Transverse colon (tissue), 4 donors: ENCODE measurements around the gene CCDC47. TPM values are rescaled to one million over a fixed set of nuclear protein-coding genes. Genes with fewer than 3 reads are reported as not detected.

Source experiments
- DNase-seq: peaks from one replicate; pipeline ENCODE4 v3.0.0-alpha.2; 2019
- H3K27ac ChIP-seq, 4 donors: fragments of 200-600 bp; sonication (generic); 2 replicates each; pipeline ENCODE4 v1.5.1; 2016 to 2018; ENCODE audit warnings: inconsistent platforms in 4 of 4
- H3K27me3 ChIP-seq: fragments of 200-600 bp; sonication (generic); 2 replicates; pipeline ENCODE4 v1.5.1; 2017; ENCODE audit warnings: inconsistent platforms
- H3K36me3 ChIP-seq, 4 donors: fragments of 200-600 bp; sonication (generic); 2 replicates each; pipeline ENCODE4 v1.5.1; 2017 to 2019; ENCODE audit warnings: inconsistent platforms in 4 of 4
- H3K4me1 ChIP-seq, 4 donors: fragments of 200-600 bp; sonication (generic); 2 replicates each; pipeline ENCODE4 v1.5.1; 2017 to 2020; ENCODE audit warnings: inconsistent platforms in 4 of 4
- H3K4me3 ChIP-seq, 4 donors: fragments of 200-600 bp; sonication (generic); 1 replicate in 1 of 4; 2 replicates in 3 of 4; pipeline versions ENCODE4 v1.5.1 to v1.6.1; 2017 to 2019; ENCODE audit warnings: inconsistent platforms in 4 of 4
- H3K9me3 ChIP-seq, 2 donors: fragments of 200-600 bp; sonication (generic); 2 replicates each; pipeline ENCODE4 v1.5.1; 2017 to 2019; ENCODE audit warnings: inconsistent platforms in 2 of 2
- CTCF ChIP-seq, 5 experiments: fragments of 200-600 bp in 3 of 5; fragments of 450-650 bp in 2 of 5; sonication (generic) in 3 of 5; IDR thresholded peaks; 1 replicate in 2 of 5; 2 replicates in 3 of 5; pipeline ENCODE4 v1.5.1; 2016 to 2017; ENCODE audit warnings: antibody characterized with exemption in 5 of 5, inconsistent platforms in 3 of 5, mild to moderate bottlenecking in 2 of 5, moderate library complexity in 1 of 5
- EP300 ChIP-seq: sonication (generic); formaldehyde crosslinking; IDR thresholded peaks from one replicate; pipeline ENCODE4 v1.6.1; 2017; ENCODE audit warnings: antibody characterized with exemption, low read depth
- POLR2A ChIP-seq: fragments of 450-650 bp; IDR thresholded peaks from one replicate; pipeline ENCODE4 v1.6.1; 2016; ENCODE audit warnings: antibody characterized with exemption, mild to moderate bottlenecking, moderate library complexity
- POLR2AphosphoS5 ChIP-seq, 3 donors: sonication (generic); formaldehyde crosslinking; IDR thresholded peaks; one replicate each; pipeline ENCODE4 v1.6.1; 2016; ENCODE audit warnings: antibody characterized with exemption in 3 of 3
- WGBS, 2 donors: methylation state at CpG; one replicate each; pipeline ENCODE4 v1.1.5; 2018; ENCODE audit warnings: low coverage in 1 of 2; 5-methylcytosine and 5-hydroxymethylcytosine counted together
- in situ Hi-C, 4 donors: fragments of 200-750 bp; cut with MboI; loops; one replicate each; pipeline versions ENCODE4 v1.15.0 to v1.15.1; 2017; ENCODE audit warnings: low sequenced_read_pairs in 3 of 4, low pct_ligation_motif_present in 1 of 4, low pct_unique_long_range_greater_than_20kb in 1 of 4
- intact Hi-C: fragments of 100-400 bp; cut with DNase I; formaldehyde crosslinking; loops from one replicate; pipeline ENCODE4 v1.15.1; 2023; ENCODE audit warnings: low total_unique reads
- total RNA-seq, 4 donors: library from RNA; depleted of rRNA; stranded (reverse); fragments of >200 nt; gene quantifications; one replicate each; pipeline ENCODE4 v1.1.0, GENCODE V29; 2016

The CCDC47 gene
- total RNA-seq, 4 donors from 2014 or later = 78.2 to 129 (median 101) TPM

- H3K9me3 ChIP-seq = no peaks in the 10 kb centered on the region
- no peak overlapping the region for H3K27ac ChIP-seq
- H3K36me3 ChIP-seq = peaks cover 0 to under 1% (median 0%) of the 10 kb centered on the region in 4 donors
- H3K27me3 ChIP-seq = peaks cover 15% of the 10 kb centered on the region
- 92 to 93% methylated on average over 5 to 16 of the region's 16 CpGs for WGBS, 2 donors
- peaks cover 7 to 24% (median 22%) of the 10 kb centered on the region in 4 donors for H3K4me1 ChIP-seq
- in situ Hi-C loops (no loop called here), intact Hi-C loops (no loop called here)
- TF ChIP-seq POLR2A (no peak), CTCF (IDR thresholded peaks at IDR 0.05) (no peak), EP300 (no peak), POLR2AphosphoS5 (IDR thresholded peaks at IDR 0.05) (no peak)
- H3K4me3 ChIP-seq = no peak overlapping the region
- no peak for DNase-seq
Measured at GRCh38 chr17:63703556-63704258, 69.7 kb downstream of the CCDC47 start.

DNA sequence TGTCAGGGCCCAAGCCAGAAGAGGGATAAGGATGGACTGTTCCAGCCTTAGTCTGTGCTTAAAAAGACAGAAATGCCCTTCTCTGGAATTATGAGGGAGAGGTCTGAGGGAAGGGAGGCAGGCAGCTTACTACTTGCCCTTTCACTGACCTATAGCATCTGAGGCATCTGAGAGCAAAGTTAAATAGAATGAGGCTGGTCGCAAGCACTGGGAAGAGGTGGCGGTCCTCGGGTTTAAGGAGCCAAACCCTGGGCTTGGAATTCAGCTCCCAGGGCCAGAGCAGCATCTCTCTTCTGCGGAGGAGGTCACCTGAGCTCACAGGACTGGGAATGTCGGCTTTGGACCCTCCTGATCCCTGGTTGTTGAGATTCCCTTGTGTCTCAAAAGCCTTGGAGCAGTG, 70.4 kb downstream of the CCDC47 start:
- WGBS, 2 donors = 88% methylated on average over 5 of the region's 5 CpGs; no CpG with 5 or more reads in 1 of the 2 donors
- in situ Hi-C loops (no loop called here), intact Hi-C loops (no loop called here)
- peaks cover 7 to 29% (median 26%) of the 10 kb centered on the region in 4 donors for H3K4me1 ChIP-seq
- no peak for DNase-seq
- H3K36me3 ChIP-seq = no peaks in the 10 kb centered on the region
- H3K9me3 ChIP-seq = no peaks in the 10 kb centered on the region
- peak overlapping the region in 1 of 4 donors; percentile 87 for H3K27ac ChIP-seq
- TF ChIP-seq POLR2A (no peak), POLR2AphosphoS5 (IDR thresholded peaks at IDR 0.05) (no peak), EP300 (no peak), CTCF (IDR thresholded peaks at IDR 0.05) (no peak)
- no peak overlapping the region for H3K4me3 ChIP-seq
- peaks cover 15% of the 10 kb centered on the region for H3K27me3 ChIP-seq

GRCh38 chr17:63702721-63703015, 70.7 kb downstream of the CCDC47 start:
- Histone ChIP-seq H3K27ac (peak overlapping the region in 3 of 4 donors; percentile 83 to 87 (median 86)), H3K27me3 (peaks cover 15% of the 10 kb centered on the region), H3K4me3 (no peak overlapping the region), H3K36me3 (no peaks in the 10 kb centered on the region), H3K4me1 (peaks cover 7 to 31% (median 27%) of the 10 kb centered on the region in 4 donors), H3K9me3 (no peaks in the 10 kb centered on the region)
- no peak for TF ChIP-seq EP300
- no peak for TF ChIP-seq POLR2AphosphoS5 (IDR thresholded peaks at IDR 0.05)
- no peak for TF ChIP-seq POLR2A
- no peak for TF ChIP-seq CTCF (IDR thresholded peaks at IDR 0.05)
- WGBS, 2 donors = 81% methylated on average over 6 of the region's 6 CpGs; no CpG with 5 or more reads in 1 of the 2 donors
- intact Hi-C loops (no loop called here), in situ Hi-C loops (no loop called here)
- DNase-seq = no peak

GRCh38 chr17:63701868-63702720, 71.3 kb downstream of the CCDC47 start:
- Histone ChIP-seq H3K27me3 (peaks cover 15% of the 10 kb centered on the region), H3K9me3 (no peaks in the 10 kb centered on the region), H3K27ac (peak overlapping the region; percentile 83 to 87 (median 84)), H3K4me1 (peaks cover 7 to 35% (median 29%) of the 10 kb centered on the region in 4 donors), H3K36me3 (no peaks in the 10 kb centered on the region), H3K4me3 (peak overlapping the region in 2 of 4 donors; percentile 11 to 64)
- intact Hi-C loops = no loop called here
- TF ChIP-seq POLR2AphosphoS5 (IDR thresholded peaks at IDR 0.05) (peak in 1 of 3 donors; percentile 8), CTCF (IDR thresholded peaks at IDR 0.05) (no peak), EP300 (no peak), POLR2A (no peak)
- peak; percentile 56 for DNase-seq
- WGBS, 2 donors = 78% methylated on average over 19 of the region's 19 CpGs; no CpG with 5 or more reads in 1 of the 2 donors
- in situ Hi-C loops = no loop called here
